Eye (tissue), 1 donor: Measurements from ENCODE around the gene IRF7.

Experiments used
- DNase-seq: peaks from one replicate; pipeline ENCODE4 v3.0.0-alpha.2; 2015

IRF7 gene

DNA sequence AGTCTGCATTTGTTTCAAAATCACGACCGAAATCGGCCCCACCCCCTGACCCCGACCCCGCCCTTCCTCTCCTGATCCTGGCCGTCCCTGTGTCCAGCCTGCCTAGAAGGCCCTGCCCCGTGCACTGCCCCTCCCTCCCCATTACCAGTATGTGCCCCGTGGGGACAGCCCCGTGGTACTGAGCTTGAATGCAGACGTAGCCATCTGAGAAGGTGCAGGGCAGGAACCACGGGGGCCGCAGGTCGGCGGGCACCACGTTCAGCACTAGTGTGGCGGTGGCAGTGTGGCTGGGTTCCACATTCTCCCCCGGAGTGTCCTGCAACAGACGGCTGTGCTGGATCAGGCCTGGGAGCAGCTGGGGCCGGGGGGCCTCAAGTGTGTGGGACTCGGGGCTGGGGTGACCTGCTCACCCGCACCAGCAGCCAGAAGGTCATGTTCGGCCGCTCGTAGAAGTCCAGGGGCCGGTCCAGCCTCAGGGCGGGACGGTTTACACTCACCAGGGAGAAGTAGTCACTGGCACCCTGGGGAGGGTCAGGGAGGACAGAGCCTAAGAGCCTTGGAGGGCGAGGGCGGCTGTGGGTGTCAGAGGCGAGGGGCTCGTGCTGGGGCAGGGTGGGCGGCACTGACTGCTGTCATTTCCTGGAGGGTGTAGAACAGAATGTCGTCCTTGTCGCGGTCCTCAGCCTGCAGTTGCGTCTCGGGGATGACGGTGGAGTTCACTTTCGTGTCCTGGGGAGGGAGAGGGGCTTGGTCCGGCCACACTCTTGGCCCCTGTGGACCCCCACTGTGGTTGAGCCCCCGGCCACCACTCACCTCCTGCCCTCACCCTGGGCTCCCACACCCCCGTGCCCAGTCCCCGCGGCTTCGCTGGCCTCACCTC, 5.4 kb upstream of the IRF7 start:
- no peak for DNase-seq

DNA sequence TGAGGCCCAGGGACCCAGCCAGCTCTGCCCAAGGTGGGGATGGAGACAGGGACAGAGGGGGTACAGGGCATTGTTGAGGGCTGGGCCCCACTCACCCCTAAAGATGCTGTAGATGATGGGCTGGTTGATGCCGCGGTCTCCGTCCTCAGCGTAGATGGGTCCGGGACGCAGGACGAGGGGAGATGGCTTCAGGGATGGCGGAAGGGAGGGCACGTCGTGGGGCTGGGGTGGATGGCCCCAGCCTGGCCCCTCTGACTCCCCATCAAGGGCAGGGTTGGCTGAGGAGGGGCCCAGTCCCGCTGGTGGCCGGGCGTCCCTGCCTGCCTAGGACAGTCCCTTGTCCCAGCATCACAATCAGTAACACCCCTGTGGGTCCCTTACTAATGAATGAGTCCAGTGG, 4.5 kb upstream of the IRF7 start:
- DNase-seq = no peak

DNA sequence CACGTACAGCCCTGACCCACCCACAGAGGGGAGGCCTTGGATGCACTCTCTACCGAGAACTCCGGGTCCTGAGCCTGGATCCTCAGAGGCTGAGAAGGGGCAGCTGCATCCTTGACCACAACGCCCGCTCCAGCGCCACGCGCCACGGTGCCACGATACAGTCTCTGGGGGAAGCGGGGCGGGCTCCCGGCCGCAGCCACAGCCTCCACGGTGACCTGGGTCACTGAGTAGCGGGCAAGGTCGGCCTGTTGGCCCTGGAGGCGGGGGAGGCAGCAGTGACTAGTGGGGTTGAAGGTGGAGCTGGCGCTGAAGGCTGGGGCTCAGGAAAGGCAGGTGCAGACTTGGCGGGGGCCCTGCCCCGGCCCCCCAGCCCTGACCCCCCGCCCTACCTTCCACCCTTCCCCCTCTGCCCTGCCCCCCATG, 3.9 kb upstream of the IRF7 start:
- DNase-seq = no peak

DNA sequence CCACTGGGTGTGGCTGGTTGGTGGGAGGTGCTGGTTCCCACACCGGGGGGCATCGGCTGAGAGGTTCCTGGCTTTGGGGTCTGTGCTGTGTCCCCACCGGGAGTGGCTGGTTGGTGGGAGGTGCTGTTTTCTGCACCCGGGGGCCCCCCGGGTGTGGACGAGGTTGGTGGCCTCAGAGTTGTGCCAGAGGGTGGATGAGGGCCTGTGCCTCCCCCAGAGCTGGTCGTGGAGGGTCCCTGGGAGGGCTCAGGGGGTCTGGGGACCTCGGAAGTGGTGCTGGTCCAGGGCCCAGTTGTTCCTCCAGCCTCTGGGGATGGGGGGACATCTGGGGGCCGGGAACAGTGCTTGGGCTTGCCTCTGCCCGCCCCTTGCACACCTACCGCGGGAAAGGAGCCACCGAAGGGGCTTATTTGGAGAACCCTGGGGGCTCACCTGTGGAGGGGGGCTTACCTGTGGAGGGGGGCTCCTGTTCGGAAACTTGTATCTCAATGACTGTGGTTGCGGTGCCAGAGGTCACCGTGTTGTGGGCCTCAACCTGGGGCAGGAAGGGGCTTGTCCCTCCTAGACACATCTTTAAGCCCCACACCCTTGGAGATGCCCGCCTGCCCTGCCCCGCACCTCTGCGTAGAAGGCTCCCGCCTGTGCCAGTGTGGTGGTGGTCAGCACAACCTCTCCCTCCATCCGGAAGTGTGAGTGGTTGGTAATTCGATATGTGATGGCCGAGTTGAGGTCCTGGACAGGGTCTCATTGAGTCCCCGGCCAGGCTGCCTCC, 3.3 kb upstream of the IRF7 start:
- no peak for DNase-seq

DNA sequence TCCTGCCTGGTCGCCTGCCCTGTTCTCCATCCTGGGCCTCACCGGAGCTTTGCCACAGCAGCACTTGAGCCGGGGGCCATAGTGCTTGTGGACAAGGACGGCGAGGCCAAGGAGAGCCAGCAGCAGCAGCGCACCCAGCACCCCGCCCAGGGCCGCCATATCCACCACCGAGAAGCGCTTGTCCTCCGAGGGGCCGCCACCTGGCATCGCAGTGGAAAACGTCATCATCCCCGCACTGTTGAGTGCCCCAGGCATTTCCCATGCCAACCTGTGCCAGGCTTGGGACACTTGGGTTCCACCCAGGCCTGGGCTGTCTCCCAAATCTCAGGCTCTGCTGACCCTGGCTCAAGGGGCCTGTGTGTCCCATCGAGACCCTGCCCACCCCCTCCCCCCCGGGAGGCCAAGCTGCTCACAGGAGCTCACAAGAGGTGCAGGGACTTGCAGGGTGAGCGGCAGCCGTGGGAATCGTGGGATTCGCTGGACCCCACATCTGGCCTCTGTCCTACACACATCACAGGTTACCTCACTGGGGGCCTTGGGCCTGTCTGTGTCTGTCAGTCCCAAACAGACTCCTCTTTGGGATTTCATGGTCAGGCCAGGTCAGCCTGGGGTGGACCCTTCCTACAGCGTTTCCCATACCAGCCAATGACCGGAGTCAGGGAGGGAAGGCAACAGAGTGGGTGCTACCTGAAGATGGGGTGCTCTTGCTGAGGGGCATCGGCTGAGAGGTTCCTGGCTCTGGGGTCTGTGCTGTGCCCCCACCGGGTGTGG, 2.3 kb upstream of the IRF7 start:
- DNase-seq = no peak

DNA sequence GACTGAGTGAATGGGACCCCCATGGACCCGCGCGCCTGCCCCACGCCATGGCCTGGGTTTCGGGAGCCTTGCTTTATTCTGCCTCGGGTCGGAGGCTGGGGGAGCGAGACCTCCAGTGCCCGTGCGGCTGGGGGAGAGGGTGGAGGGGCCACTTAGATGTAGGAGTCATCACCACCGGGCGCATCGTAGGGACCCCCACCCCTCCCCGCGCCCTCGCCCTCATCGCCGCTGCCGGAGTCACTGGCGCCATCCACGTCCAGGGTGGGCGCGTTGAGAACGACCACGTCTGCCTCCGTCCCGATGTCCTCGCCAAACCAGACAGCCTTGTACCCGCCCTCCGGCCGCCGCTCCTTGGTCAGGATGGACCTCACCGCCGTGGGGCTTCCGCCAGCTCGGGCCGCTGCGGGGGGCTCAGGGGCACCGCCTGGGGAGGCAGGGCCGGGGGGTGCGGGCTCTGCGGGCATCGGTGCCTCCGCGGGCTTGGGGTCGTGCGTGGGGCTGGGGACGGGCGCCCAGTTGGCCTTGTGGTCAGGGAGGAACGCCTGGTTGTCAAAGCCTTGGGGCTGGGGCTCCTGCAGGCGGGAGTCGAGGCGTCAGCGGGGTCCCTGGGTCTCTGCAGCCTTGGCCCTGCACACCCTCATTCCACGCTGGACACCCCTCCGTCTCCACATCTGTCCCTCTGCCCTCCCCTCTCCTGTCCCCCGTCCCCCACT, 1.6 kb upstream of the IRF7 start:
- DNase-seq = no peak

DNA sequence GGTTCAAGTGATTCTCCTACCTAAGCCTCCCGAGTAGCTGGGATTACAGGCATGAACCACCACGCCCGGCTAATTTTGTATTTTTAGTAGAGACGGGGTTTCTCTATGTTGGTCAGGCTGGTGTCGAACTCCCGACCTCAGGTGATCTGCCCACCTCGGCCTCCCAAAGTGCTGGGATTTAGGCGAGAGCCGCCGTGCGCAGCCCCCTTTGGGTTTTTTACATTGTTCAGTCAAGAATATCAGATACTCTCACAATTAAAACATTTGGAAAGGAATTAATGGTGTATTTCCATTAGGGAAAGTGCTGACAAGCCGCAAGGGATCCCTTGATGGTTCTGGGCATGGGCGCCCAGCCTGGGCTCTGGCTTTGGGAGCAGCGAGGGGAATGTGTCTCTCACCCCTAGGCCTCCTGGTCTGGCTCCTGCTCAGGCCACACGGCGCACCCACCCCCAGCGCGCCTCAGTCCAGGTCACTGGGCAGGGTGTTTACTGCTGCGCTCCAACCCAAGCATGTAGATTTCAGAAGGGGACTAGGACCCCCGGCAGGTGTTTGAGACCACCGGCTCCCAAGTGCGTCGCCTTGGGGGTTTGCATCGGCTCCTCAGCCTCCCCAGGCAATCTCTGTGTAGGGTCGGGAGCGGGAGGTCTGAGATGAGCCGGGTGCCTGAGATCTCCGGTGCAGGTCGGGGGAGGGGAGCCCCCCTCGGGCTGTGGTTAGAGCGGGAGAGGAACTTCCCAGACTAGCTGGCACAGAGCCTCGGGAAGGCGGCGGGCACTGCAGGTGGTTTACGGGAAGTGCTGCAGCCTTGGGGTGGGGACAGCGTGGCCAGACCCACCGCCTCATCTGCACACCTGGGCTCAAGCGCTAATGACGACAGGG, 809 bp upstream of the IRF7 start:
- DNase-seq = no peak

DNA sequence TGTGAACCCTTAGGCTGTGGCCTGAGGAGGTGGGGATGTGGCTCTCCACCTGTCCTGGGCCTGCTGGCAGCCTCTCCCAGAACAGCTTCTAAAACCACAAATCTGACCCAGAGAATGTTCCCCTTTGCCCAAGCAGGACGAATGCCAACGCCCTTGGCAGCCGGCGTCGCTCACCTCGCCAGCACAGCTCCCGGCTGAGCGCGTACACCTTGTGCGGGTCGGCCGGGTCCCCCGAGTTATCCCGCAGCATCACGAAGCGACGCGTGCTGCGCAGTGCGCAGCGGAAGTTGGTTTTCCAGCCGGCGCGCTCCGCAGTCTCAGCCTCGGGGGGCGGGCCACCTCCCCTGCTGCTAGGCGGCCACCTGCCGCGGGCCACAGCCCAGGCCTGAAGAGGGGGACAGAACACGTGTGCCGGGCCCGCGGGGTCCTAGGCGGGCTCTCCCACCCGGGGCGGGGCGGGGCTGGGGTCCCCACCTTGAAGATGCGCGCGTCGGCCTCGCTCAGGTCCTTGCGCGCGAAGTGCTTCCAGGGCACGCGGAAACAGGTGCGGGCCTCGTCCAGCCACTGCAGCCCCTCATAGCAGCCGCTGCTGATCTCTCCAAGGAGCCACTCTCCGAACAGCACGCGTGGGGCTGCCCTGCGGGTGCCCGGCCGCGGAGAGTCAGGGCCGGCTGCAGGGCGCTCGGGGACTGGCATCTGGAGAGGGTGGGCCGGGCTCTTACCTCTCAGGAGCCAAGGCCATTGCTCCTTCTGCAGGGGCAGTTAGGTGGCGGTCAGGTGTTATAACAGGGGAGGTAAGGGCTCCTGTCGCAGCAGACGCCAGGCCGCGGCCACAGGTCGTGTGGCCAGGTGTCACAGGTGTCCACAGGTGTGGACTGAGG, 887 bp downstream of the IRF7 start:
- DNase-seq = peak; percentile 35

DNA sequence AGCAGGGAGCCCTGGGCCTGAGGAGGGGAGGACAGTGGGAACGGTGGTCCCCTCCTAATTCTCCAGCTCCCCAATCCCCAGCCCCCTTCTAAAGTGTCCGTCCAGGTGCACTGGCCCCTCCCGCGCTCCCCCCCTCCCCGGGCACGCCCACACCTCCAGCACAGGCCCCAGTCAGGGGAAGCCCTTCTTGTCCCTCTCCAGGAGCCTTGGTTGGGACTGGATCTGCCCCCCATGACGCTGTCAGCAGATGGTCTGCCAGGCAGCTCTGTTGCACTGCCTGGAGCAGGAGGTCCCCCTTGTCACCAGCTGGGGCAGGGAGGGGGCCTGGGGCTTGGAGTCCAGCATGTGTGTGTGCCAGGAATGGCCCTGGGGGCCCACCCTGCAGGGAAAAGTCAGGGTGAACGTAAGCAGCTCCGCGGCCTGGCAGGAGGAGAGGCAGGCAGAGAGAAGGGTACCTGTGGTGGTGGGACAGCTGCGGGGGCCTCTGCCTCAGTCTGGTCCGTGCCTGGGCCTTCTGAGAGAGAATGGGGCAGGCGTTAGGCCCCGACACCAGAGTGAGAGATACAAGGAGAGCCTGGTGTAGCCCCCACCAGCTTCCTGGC, 1.6 kb downstream of the IRF7 start:
- DNase-seq = peak; percentile 17

DNA sequence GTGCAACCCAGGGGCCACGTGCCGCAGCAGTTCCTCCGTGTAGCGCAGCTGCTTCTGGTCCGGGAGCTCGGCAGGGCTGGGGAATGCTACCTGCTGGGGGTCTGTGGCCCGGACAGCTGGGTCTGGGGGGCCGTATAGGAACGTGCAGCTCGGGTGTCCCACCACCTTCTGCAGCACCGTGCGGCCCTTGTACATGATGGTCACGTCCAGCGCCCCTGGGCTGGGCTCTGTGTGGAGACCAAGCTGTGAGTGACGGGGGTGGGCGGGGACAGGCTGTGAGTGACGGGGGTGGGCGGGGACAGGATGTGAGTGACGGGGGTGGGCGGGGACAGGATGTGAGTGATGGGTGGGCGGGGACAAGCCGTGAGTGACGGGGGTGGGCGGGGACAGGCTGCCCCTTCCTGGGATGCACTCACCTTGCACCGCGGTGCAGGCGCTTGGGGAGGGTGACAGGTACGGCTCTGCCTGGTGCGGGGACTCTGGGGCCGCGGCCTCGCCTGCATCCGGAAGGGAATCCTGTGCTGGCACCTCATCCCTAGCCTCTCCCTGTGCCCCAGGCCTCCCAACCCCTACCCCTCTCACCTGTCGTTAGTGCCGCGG, 2.3 kb downstream of the IRF7 start:
- peak; percentile 69 for DNase-seq

DNA sequence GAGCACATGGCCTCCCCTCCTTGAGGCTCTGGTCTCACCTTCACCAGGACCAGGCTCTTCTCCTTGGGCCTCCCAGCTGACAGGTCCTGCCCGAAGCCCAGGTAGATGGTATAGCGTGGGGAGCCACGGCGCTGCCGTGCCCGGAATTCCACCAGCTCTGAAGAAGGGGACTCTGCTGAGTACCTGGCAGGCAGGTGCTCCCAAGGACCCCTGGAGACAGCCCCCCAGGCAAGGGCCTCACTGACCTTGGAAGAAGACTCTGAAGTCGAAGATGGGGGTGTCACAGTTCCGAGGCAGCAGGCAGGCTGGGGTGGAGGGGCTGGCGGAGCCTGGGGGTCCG, 2.8 kb downstream of the IRF7 start:
- DNase-seq = peak; percentile 5

DNA sequence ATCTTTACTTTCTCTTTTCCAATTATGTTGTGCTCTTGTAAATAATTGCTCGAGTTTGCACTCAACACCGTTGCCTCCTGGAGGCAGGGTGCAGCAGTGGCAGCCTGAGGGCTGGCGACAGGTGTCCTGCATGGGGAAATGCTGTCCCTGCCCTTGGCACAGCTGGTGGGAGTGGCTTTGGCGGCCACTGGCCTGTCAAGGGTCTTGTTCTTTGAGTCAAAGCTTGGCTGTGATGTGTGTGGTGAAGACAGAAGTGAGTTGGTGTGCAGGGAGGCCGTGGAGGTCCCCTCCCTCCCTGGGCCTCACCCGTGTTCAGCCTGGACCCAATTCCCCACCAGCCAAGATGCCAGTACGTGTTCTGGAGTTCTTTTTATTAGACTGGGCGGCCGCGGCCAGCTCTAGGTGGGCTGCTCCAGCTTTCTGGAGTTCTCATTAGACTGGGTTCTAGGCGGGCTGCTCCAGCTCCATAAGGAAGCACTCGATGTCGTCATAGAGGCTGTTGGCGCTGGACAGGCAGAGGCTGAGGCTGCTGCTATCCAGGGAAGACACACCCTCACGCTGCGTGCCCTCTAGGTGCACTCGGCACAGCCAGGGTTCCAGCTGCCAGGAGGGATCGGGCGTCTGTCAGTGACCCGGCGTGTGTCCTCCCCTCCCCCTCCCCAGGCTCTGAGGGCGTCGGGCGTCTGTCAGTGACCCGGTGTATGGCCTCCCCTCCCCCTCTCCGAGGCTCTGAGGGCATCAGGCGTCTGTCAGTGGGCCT, 3.4 kb downstream of the IRF7 start:
- DNase-seq = peak; percentile 33

DNA sequence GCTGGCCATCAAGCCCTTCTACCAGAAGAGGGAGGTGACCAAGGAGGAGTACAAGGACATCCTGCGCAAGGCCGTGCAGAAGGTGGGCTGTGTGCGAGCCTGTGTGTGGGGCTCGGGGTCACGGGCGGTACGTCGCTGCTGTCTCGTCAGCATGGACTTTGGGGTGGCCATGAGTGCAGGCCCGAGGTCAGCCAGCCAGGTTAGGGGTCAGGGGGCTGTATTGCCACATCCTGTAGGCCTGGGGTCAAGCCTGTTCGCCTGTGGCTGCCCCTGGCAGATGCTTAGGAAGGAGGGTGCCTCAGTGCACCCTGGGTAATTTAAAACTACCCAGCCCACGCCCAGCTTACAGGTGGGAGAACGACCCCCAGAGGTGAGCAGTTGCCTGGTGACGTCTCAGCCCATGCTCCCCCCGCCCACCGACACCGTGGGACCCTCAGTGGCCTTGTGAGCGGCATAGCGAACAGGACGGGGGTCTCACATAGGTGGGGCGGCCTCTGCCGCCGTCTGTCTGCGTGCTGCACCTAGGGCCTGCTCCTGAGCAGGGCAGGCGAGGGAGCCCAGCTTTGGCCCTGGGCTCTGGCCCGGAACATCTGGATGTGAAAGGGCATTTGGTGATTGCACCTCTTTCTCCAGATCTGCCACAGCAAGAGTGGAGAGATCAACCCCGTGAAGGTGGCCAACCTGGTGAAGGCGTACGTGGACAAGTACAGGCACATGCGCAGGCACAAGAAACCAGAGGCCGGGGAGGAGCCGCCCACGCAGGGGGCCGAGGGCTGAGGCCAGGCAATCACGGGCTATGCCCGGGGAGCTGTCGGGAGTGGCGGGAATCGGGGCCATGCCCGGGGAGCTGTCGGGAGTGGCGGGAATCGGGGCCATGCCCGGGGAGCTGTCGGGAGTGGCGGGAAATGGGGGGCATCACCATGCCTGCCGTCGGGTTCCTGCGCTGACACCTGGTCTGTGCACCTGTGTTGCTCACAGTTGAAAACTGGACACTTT, 4.5 kb downstream of the IRF7 start:
- no peak for DNase-seq

DNA sequence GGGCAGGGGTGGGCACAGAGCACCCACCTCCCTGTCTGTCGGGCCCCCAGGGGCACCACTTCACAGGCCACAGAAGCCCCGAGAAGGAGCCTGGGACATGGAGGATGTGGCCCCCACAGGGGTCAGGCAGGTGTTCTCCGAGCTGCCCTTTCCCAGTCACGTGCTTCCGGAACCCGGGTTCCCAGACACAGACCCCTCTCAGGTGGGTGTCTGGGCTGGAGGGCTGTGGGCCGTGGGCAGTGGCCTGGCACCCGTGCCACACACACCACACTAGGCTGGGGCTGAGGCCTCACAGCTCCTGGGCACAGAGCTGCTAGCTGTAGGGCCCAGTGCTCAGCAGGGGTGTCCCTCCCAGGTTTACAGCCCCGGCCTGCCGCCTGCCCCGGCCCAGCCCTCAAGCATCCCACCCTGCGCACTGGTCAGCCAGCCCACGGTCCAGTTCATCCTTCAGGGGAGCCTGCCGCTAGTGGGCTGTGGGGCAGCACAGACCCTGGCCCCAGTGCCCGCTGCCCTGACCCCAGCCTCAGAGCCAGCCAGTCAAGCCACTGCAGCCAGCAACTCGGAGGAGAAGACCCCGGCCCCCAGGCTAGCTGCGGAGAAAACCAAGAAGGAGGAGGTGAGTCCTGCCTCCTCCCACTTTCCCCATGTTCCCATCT, 5.5 kb downstream of the IRF7 start:
- no peak for DNase-seq

DNA sequence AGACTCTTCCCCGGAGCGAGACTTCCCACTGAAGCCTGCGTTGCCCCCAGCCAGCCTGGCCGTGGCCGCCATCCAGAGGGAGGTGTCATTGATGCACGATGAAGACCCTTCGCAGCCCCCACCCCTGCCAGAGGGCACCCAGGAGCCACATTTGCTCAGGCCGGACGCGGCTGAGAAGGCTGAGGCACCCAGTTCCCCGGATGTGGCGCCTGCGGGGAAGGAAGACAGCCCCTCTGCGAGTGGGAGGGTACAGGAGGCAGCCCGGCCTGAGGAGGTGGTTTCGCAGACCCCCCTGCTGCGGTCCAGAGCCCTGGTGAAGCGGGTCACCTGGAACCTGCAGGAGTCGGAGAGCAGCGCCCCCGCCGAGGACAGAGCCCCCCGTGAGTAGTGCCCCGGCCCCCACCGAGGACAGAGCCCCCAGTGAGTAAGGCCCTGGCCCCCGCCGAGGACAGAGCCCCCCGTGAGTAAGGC, 6.4 kb downstream of the IRF7 start:
- no peak for DNase-seq

DNA sequence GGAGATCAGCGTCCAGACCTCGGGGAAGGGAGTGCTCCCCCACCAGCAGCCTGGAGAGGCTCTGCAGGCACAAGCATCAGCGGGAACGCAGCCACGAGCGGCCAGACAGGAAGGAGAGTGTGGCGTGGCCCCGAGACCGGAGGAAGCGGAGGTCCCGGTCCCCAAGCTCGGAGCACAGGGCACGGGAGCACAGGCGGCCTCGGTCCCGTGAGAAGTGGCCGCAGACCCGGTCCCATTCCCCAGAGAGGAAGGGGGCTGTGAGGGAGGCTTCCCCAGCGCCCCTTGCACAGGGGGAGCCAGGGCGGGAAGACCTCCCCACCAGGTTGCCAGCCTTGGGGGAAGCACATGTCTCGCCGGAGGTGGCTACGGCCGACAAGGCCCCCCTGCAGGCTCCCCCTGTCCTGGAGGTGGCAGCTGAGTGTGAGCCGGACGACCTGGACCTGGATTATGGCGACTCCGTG, 6.9 kb downstream of the IRF7 start:
- no peak for DNase-seq
